ENCODE measurements around the gene TMEM87A. TPM values are rescaled to one million over a fixed set of nuclear protein-coding genes. Genes with fewer than 3 reads are reported as not detected.

The TMEM87A gene
- total RNA-seq, 2 experiments from 2014 or later = 23.6 to 24.7 TPM

DNA sequence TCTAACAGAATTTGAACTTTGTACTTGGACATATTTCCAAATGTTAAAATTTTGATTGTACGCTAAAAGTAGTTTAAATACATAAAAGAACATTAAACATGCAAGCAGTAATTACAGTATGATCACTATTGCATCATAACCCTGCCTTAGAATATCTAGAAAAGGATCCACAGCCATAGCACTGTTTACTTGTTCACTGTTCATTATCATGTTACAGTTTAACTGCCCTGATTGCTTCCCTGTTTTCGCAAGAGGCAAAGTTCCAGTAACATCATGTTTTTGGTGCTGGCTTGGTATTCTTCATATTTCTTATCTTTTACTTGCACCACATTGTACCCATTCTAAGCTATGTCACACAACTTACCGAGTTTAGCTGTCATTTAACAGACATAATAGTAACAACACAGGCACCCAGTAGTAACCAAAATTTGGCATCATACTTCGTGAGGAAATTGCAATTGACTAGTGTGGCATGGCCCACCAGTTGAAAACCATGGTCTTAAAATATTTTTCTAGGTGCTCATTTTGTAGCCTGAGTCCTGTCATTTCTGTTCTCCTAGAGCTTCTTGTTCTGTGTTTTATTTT, 13.3 kb upstream of the TMEM87A start:
- CTCF ChIA-PET = no interaction called here
- no peak for DNase-seq

DNA sequence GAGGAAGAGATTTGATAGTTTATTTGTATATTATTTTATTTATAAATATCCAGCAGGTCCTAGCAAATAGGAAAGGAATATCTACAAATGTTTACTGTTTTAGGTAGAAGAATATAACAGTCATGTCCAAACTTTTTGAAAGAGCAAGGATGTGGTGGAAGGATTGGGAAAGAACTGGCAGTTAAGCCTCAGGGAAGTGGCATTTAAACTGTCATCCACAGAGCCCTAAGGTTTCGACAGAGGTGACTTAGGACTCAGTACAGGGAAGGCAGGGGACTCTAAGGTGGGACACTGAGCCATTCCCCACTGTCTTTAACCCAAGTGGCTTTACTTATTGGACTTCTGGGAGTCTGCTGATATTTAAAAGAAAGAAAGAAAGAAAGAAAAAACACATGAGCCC, 11.8 kb upstream of the TMEM87A start:
- CTCF ChIA-PET = no interaction called here
- H3K4me3 Mint-ChIP-seq = no peak overlapping the region
- POLR2A ChIA-PET = no interaction called here
- DNase-seq (no peak), ATAC-seq (no peak)
- H3K36me3 Mint-ChIP-seq (ENCODE audit: low read depth) = peaks cover 4% of the 10 kb centered on the region
- no peaks in the 10 kb centered on the region for H3K27me3 Mint-ChIP-seq
- no peak for TF ChIP-seq CTCF (IDR thresholded peaks at IDR 0.05)
- intact Hi-C loops (cut with micrococcal nuclease) = no loop called here
- H3K27ac Mint-ChIP-seq = no peak overlapping the region
- H3K9me3 Mint-ChIP-seq = no peaks in the 10 kb centered on the region
- H3K4me1 Mint-ChIP-seq (ENCODE audit: low read depth) = no peaks in the 10 kb centered on the region

More for the DNA sequence above, 13.3 kb upstream of the TMEM87A start:
- H3K27me3 Mint-ChIP-seq = no peaks in the 10 kb centered on the region
- H3K36me3 Mint-ChIP-seq (ENCODE audit: low read depth) = peaks cover 4% of the 10 kb centered on the region
- POLR2A ChIA-PET = no interaction called here
- H3K27ac Mint-ChIP-seq = no peak overlapping the region
- TF ChIP-seq CTCF (IDR thresholded peaks at IDR 0.05) = no peak
- no peaks in the 10 kb centered on the region for H3K9me3 Mint-ChIP-seq
- no peak overlapping the region for H3K4me3 Mint-ChIP-seq
- no peak for ATAC-seq
- intact Hi-C loops (cut with micrococcal nuclease) = no loop called here
- H3K4me1 Mint-ChIP-seq (ENCODE audit: low read depth) = no peaks in the 10 kb centered on the region

GRCh38 chr15:42284551-42284950, 11.3 kb upstream of the TMEM87A start:
- no peak for ATAC-seq
- no peak overlapping the region for H3K27ac Mint-ChIP-seq
- no peaks in the 10 kb centered on the region for H3K9me3 Mint-ChIP-seq
- intact Hi-C loops (cut with micrococcal nuclease) = no loop called here
- H3K4me1 Mint-ChIP-seq (ENCODE audit: low read depth) = no peaks in the 10 kb centered on the region
- DNase-seq = no peak
- peaks cover 4% of the 10 kb centered on the region for H3K36me3 Mint-ChIP-seq (ENCODE audit: low read depth)
- no peak overlapping the region for H3K4me3 Mint-ChIP-seq
- ChIA-PET CTCF (no interaction called here), POLR2A (no interaction called here)
- H3K27me3 Mint-ChIP-seq = no peaks in the 10 kb centered on the region
- TF ChIP-seq CTCF (IDR thresholded peaks at IDR 0.05) = no peak

DNA sequence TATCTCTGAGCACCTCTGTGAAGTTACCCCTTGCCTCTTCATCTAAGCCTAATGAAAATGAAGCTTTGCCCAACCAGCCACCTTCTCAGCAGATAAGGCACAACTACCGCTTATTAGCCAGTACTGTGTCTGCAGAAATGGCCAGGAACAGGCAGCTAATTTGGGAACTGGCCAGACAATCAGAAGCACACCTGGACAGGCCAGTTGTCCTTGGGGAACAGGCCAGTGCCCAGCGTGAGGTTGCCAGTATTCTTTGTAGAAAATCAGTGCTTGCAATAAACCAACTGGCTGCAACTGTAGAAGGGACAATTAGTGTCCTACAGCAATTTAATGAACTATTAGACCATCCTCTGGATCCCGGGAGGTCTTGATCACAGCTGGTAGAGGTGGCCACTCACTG, 10.4 kb upstream of the TMEM87A start:
- ChIA-PET POLR2A (no interaction called here), CTCF (no interaction called here)
- Mint-ChIP-seq H3K9me3 (no peaks in the 10 kb centered on the region), H3K27ac (no peak overlapping the region), H3K4me3 (no peak overlapping the region), H3K36me3 (ENCODE audit: low read depth) (peaks cover under 1% of the 10 kb centered on the region), H3K4me1 (ENCODE audit: low read depth) (no peaks in the 10 kb centered on the region), H3K27me3 (no peaks in the 10 kb centered on the region)
- intact Hi-C loops (cut with micrococcal nuclease) = no loop called here
- ATAC-seq (no peak), DNase-seq (no peak)
- no peak for TF ChIP-seq CTCF (IDR thresholded peaks at IDR 0.05)

GRCh38 chr15:42282926-42283325, 9.7 kb upstream of the TMEM87A start:
- POLR2A ChIA-PET = interaction anchor here (1.1 to 1.2 kb wide), 2 partner anchors 10 to 208 kb away, joined by 3 to 5 read pairs; partner anchors contain the start of genes GANC, TMEM87A and ZNF106
- Mint-ChIP-seq H3K27me3 (no peaks in the 10 kb centered on the region), H3K9me3 (no peaks in the 10 kb centered on the region), H3K27ac (no peak overlapping the region), H3K4me1 (ENCODE audit: low read depth) (no peaks in the 10 kb centered on the region), H3K4me3 (no peak overlapping the region), H3K36me3 (ENCODE audit: low read depth) (peaks cover 2% of the 10 kb centered on the region)
- DNase-seq (no peak), ATAC-seq (no peak)
- no peak for TF ChIP-seq CTCF (IDR thresholded peaks at IDR 0.05)
- CTCF ChIA-PET = no interaction called here
- intact Hi-C loops (cut with micrococcal nuclease) = no loop called here

Measured in activated CD8-positive, alpha-beta T cell treated with anti-CD3 and anti-CD28 coated beads for 36 hours (primary cell).